ENCODE results near the gene SLC17A7. TPM values are rescaled to one million over a fixed set of nuclear protein-coding genes. Genes with fewer than 3 reads are reported as not detected.

SLC17A7 gene
- total and polyA plus RNA-seq, 2 of the 8 experiments (the other 6 are each of a cell fraction or from before 2014, with no cell fraction given) = 2.7 to 3.0 TPM

DNA sequence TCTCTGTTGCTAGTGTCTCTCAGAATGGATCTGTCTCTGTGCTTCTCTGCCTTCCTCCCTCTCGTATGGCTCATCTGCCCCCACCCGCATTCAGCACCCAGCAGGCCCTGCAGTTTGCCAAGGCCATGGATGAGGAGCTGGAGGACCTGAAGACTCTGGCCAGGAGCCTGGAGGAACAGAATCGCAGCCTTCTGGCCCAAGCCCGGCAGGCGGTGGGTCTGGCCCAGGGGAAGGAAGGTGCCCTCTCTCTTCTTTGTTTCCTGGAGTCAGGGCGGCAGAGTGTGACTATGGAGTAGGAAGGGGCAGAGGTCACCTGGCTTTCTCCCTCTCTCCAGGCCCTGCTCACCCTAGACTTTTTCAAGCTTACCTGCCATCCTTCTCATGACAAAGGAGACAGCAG, 42.4 kb downstream of the SLC17A7 start (continued):
- no peak for TF ChIP-seq RFX5 (IDR thresholded peaks at IDR 0.05; ENCODE audit: borderline replicate concordance, low read depth, low read length)
- no peak for TF ChIP-seq NANOG (IDR thresholded peaks at IDR 0.05; ENCODE audit: insufficient read depth, low read depth, low read length, poor library complexity, severe bottlenecking)
- no peak for TF ChIP-seq FOSL1 (IDR thresholded peaks at IDR 0.05; ENCODE audit: insufficient read depth, low read depth, low read length)
- TF ChIP-seq EZH2 (IDR thresholded peaks at IDR 0.05; ENCODE audit: low read depth, low read length, severe bottlenecking) = no peak
- no peak for TF ChIP-seq YY1 (IDR thresholded peaks at IDR 0.05; ENCODE audit: low read depth, low read length)
- TF ChIP-seq SAP30 (IDR thresholded peaks at IDR 0.05; ENCODE audit: insufficient read depth, insufficient replicate concordance, low read length) = no peak
- no peak for TF ChIP-seq HDAC6 (IDR thresholded peaks at IDR 0.05; ENCODE audit: low read depth, low read length)
